ENCODE measurements around the gene ADPRM. TPM values are rescaled to one million over a fixed set of nuclear protein-coding genes. Genes with fewer than 3 reads are reported as not detected.
"Not testable (repeated sequence)": the region's sequence is repeated elsewhere in the genome, so short reads cannot be mapped to it uniquely, and the experiment has no call there.

ADPRM gene
- total RNA-seq, 1 experiment from 2014 or later = 2.4 TPM

DNA sequence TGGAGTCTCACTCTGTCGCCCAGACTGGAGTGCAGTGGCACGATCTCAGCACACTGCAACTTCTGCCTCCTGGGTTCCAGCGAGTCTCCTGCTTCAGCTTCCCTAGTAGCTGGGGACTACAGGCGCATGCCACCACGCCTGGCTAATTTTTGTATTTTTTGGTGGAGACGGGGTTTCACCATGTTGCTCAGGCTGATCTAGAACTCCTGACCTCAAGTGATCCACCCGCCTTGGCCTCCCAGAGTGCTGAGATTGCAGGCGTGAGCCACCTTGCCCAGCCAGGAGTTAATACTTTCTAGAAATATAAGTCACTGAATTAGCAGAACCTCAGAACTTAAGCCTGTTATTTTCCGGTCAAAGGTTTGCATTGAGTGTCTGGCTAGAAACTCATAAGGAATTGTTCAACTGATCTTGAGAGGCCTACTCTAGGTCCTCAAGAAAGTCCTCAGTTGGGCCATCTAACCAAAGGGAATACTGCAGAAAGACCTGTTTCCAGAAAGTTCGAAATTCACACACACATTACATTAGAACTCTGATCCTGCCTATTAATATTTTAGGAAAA lies 31.0 kb downstream of the ADPRM start:
- Histone ChIP-seq H3K36me3 (ENCODE audit: control insufficient read depth, insufficient read depth, low read length) (no peaks in the 10 kb centered on the region), H3K27me3 (ENCODE audit: control insufficient read depth, insufficient read depth, low read length) (no peaks in the 10 kb centered on the region), H3K4me1 (ENCODE audit: control insufficient read depth, insufficient read depth, low read length) (peaks cover 3% of the 10 kb centered on the region; the same call in 1 of the 2 replicates), H3K9me3 (ENCODE audit: control insufficient read depth, insufficient read depth, low read depth, low read length) (no peaks in the 10 kb centered on the region), H3K27ac (ENCODE audit: low read length) (no peak overlapping the region; the same call in 1 of the 2 replicates), H3K4me3 (ENCODE audit: low read depth in 2 of 2, low read length in 2 of 2) (no peak overlapping the region)
- CTCF ChIA-PET = no interaction called here
- no peak for DNase-seq (ENCODE audit: low read depth, low spot score)
- intact Hi-C loops (cut with micrococcal nuclease; ENCODE audit: unreplicated experiment) (no loop called here), in situ Hi-C loops (cut with HindIII; ENCODE audit: low pct_unique_long_range_greater_than_20kb, low sequenced_read_pairs) (no loop called here)
- no peak for TF ChIP-seq TCF7L2 (IDR thresholded peaks at IDR 0.05; ENCODE audit: low read depth, low read length)
- TF ChIP-seq, protein P1, sequence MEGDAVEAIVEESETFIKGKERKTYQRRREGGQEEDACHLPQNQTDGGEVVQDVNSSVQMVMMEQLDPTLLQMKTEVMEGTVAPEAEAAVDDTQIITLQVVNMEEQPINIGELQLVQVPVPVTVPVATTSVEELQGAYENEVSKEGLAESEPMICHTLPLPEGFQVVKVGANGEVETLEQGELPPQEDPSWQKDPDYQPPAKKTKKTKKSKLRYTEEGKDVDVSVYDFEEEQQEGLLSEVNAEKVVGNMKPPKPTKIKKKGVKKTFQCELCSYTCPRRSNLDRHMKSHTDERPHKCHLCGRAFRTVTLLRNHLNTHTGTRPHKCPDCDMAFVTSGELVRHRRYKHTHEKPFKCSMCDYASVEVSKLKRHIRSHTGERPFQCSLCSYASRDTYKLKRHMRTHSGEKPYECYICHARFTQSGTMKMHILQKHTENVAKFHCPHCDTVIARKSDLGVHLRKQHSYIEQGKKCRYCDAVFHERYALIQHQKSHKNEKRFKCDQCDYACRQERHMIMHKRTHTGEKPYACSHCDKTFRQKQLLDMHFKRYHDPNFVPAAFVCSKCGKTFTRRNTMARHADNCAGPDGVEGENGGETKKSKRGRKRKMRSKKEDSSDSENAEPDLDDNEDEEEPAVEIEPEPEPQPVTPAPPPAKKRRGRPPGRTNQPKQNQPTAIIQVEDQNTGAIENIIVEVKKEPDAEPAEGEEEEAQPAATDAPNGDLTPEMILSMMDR (IDR thresholded peaks at IDR 0.05) = no peak
- ATAC-seq = no peak
- TSS peak; percentile 60 for BruUV-seq (replicated peaks)
- POLR2A ChIA-PET = no interaction called here

DNA sequence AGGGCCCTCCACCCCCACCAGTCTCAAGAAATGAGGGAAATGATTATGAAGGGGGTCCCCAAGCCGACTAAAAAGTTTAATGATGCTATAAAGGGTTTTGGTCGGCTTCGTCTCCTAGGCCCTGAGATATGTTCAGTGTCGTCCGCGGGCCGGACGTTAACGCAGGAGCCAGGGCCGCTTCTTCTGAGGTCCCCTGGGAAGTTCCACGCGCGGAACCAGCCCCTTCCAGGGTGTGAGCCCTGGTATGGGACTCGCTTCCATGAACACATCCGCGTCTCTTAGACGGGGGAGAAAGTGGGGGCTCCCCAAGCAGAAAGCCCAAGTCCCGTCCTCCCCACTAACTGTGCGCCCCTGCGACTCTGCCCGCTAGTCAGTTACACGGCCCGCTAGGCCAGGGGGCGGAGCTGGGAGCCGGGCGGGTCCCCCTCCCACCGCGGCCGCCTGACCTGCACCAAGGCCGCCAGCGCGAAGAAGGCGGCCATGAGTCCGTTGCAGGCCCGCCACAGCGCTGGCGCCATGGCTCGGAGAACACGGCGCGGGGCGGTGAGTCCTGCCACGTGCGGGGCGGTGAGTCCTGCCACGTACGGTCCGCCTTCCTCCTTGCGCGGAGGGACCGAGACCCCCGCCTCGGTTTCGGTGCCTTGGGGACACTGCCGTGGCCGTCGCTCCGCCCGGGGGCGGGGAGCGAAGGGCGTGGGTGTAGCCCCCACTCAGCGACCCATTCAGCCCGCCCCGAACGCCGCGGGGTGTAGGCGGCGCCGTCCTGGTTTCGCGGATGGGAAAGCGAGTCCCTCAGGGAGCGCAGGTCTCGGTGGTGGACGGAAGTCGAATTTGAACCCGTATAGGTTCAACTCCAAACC lies 32.2 kb downstream of the ADPRM start, which contains the start of gene TMEM220:
Gene TMEM220, minus strand, starts transcription at position 690 of the 860 bp plus-strand sequence. Its CDS starts 172 bp downstream, at position 518.
- no peaks in the 10 kb centered on the region for H3K9me3 ChIP-seq (ENCODE audit: control insufficient read depth, insufficient read depth, low read depth, low read length)
- H3K4me1 ChIP-seq (ENCODE audit: control insufficient read depth, insufficient read depth, low read length) = peaks cover 3% of the 10 kb centered on the region; the same call in 1 of the 2 replicates
- no peak for DNase-seq (ENCODE audit: low read depth, low spot score)
- in situ Hi-C loops (cut with HindIII; ENCODE audit: low pct_unique_long_range_greater_than_20kb, low sequenced_read_pairs) (no loop called here), intact Hi-C loops (cut with micrococcal nuclease; ENCODE audit: unreplicated experiment) (no loop called here)
- peak within 1 kb of the TSS; percentile 58 to 69 for H3K4me3 ChIP-seq (ENCODE audit: low read depth in 2 of 2, low read length in 2 of 2)
- TF ChIP-seq, protein P1 (IDR thresholded peaks at IDR 0.05) = no peak
- no peak for TF ChIP-seq TCF7L2 (IDR thresholded peaks at IDR 0.05; ENCODE audit: low read depth, low read length)
- TF ChIP-seq POLR2AphosphoS5 (IDR thresholded peaks at IDR 0.05; ENCODE audit: low read depth, low read length) = no peak
- TF ChIP-seq, protein P2, sequence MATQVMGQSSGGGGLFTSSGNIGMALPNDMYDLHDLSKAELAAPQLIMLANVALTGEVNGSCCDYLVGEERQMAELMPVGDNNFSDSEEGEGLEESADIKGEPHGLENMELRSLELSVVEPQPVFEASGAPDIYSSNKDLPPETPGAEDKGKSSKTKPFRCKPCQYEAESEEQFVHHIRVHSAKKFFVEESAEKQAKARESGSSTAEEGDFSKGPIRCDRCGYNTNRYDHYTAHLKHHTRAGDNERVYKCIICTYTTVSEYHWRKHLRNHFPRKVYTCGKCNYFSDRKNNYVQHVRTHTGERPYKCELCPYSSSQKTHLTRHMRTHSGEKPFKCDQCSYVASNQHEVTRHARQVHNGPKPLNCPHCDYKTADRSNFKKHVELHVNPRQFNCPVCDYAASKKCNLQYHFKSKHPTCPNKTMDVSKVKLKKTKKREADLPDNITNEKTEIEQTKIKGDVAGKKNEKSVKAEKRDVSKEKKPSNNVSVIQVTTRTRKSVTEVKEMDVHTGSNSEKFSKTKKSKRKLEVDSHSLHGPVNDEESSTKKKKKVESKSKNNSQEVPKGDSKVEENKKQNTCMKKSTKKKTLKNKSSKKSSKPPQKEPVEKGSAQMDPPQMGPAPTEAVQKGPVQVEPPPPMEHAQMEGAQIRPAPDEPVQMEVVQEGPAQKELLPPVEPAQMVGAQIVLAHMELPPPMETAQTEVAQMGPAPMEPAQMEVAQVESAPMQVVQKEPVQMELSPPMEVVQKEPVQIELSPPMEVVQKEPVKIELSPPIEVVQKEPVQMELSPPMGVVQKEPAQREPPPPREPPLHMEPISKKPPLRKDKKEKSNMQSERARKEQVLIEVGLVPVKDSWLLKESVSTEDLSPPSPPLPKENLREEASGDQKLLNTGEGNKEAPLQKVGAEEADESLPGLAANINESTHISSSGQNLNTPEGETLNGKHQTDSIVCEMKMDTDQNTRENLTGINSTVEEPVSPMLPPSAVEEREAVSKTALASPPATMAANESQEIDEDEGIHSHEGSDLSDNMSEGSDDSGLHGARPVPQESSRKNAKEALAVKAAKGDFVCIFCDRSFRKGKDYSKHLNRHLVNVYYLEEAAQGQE (IDR thresholded peaks at IDR 0.05; ENCODE audit: insufficient read depth in 1 of 2, low read depth in 2 of 2, low read length in 1 of 2) = no peak
- no peak for TF ChIP-seq SIN3A (IDR thresholded peaks at IDR 0.05; ENCODE audit: borderline replicate concordance, insufficient read depth, low read depth, low read length)
- POLR2A ChIA-PET = no interaction called here
- no TSS peak for BruUV-seq (replicated peaks)
- H3K27ac ChIP-seq (ENCODE audit: low read length) = peak within 1 kb of the TSS; percentile 79
- peak; percentile 98 for ATAC-seq
- no peaks in the 10 kb centered on the region for H3K36me3 ChIP-seq (ENCODE audit: control insufficient read depth, insufficient read depth, low read length)
- CTCF ChIA-PET = interaction anchor here (0.7 kb wide), 1 partner anchor 44 kb away, joined by 4 read pairs; no protein-coding TSS in a partner anchor
- no peaks in the 10 kb centered on the region for H3K27me3 ChIP-seq (ENCODE audit: control insufficient read depth, insufficient read depth, low read length)

DNA sequence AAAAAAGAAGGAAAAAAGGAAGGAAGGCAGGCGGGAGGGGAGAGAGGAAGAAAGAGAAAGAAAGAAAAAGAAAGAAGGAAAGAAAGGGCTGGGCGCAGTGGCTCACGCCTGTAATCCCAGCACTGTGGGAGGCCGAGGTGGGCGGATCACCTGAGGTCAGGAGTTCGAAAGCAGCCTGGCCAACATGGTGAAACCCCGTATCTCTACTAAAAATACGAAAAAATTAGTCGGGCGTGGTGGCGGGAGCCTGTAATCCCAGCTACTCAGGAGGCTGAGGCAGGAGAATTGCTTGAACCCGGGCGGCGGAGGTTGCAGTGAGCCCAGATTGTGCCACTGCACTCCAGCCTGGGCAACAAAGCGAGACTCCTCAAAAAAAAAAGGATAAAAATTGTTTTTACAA lies 32.9 kb downstream of the ADPRM start:
- H3K27me3 ChIP-seq (ENCODE audit: control insufficient read depth, insufficient read depth, low read length); POLR2A ChIA-PET; ATAC-seq; H3K36me3 ChIP-seq (ENCODE audit: control insufficient read depth, insufficient read depth, low read length); H3K4me1 ChIP-seq (ENCODE audit: control insufficient read depth, insufficient read depth, low read length); H3K9me3 ChIP-seq (ENCODE audit: control insufficient read depth, insufficient read depth, low read depth, low read length); intact Hi-C loops (cut with micrococcal nuclease; ENCODE audit: unreplicated experiment); BruUV-seq (replicated peaks); in situ Hi-C loops (cut with HindIII; ENCODE audit: low pct_unique_long_range_greater_than_20kb, low sequenced_read_pairs); DNase-seq (ENCODE audit: low read depth, low spot score): not testable (repeated sequence)
- CTCF ChIA-PET = interaction anchor here (0.7 kb wide), 1 partner anchor 43 kb away, joined by 4 read pairs; no protein-coding TSS in a partner anchor
- H3K27ac ChIP-seq (ENCODE audit: low read length) = peak overlapping the region; percentile 79
- H3K4me3 ChIP-seq (ENCODE audit: low read depth in 2 of 2, low read length in 2 of 2) = peak overlapping the region; percentile 58 to 69

Measured in Panc1 (cell line).